Measurements from ENCODE around the gene CABP7.

DNA sequence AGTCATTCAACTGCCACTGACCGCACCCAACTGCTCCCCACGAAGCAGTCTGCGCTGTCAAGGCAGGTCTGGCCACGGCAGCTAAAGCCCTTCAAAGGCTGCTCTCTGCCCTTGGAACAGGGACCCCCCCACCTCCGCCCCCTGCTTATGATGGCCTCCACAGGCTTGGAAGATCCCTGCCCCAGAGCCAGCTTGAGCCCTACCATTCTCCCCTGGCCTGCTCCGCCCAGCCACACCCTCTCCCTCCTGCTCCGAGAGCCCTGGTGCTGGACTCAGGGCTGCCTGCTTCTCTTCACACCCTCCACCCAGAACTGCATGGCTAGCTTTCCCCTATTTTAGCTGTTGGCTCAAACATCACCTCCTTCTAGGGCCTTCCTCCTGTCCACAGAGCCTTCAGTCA lies 28.0 kb downstream of the CABP7 start:
- TF ChIP-seq TCF12 (IDR thresholded peaks at IDR 0.05) (no peak), TCF12 (CRISPR knock-in tag; IDR thresholded peaks at IDR 0.05) (no peak), MBNL3 (CRISPR knock-in tag; conservative IDR thresholded peaks at IDR 0.05) (no peak), NR1H2 (CRISPR knock-in tag; IDR thresholded peaks at IDR 0.05; ENCODE audit: borderline replicate concordance, low read depth) (no peak), E2F5 (CRISPR knock-in tag; conservative IDR thresholded peaks at IDR 0.05) (no peak)
- TF ChIP-seq, protein P1, sequence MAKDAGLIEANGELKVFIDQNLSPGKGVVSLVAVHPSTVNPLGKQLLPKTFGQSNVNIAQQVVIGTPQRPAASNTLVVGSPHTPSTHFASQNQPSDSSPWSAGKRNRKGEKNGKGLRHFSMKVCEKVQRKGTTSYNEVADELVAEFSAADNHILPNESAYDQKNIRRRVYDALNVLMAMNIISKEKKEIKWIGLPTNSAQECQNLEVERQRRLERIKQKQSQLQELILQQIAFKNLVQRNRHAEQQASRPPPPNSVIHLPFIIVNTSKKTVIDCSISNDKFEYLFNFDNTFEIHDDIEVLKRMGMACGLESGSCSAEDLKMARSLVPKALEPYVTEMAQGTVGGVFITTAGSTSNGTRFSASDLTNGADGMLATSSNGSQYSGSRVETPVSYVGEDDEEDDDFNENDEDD (CRISPR knock-in tag; IDR thresholded peaks at IDR 0.05; ENCODE audit: borderline replicate concordance) = no peak
- TF ChIP-seq, protein P2, sequence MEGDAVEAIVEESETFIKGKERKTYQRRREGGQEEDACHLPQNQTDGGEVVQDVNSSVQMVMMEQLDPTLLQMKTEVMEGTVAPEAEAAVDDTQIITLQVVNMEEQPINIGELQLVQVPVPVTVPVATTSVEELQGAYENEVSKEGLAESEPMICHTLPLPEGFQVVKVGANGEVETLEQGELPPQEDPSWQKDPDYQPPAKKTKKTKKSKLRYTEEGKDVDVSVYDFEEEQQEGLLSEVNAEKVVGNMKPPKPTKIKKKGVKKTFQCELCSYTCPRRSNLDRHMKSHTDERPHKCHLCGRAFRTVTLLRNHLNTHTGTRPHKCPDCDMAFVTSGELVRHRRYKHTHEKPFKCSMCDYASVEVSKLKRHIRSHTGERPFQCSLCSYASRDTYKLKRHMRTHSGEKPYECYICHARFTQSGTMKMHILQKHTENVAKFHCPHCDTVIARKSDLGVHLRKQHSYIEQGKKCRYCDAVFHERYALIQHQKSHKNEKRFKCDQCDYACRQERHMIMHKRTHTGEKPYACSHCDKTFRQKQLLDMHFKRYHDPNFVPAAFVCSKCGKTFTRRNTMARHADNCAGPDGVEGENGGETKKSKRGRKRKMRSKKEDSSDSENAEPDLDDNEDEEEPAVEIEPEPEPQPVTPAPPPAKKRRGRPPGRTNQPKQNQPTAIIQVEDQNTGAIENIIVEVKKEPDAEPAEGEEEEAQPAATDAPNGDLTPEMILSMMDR (CRISPR knock-in tag; IDR thresholded peaks at IDR 0.05) = no peak
